Measurements from ENCODE around the gene ADCYAP1R1. TPM values are rescaled to one million over a fixed set of nuclear protein-coding genes. Genes with fewer than 3 reads are reported as not detected.

Gene ADCYAP1R1
- total RNA-seq, 4 donors from 2014 or later: under 0.01 to 2.7 (median 1.0) TPM

GRCh38 chr7:31108097-31108657 is 56.1 kb downstream of the ADCYAP1R1 start:
- no peak for TF ChIP-seq POLR2A (IDR thresholded peaks at IDR 0.05)
- no peak for TF ChIP-seq EP300 (IDR thresholded peaks at IDR 0.05)
- no peak for TF ChIP-seq CTCF (IDR thresholded peaks at IDR 0.05)
- no peak for DNase-seq (ENCODE audit: low spot score in 2 of 2)
- Histone ChIP-seq H3K27ac (no peak overlapping the region), H3K9me3 (peaks cover 0 to 4% (median 0%) of the 10 kb centered on the region in 4 donors), H3K4me1 (no peaks in the 10 kb centered on the region), H3K36me3 (no peaks in the 10 kb centered on the region), H3K27me3 (no peaks in the 10 kb centered on the region), H3K4me3 (no peak overlapping the region)
- WGBS, 2 donors: 85 to 100% methylated on average over 1 of the region's 1 CpG

- WGBS, 2 donors: 77 to 90% methylated on average over 3 of the region's 3 CpGs
- no peak for TF ChIP-seq POLR2A (IDR thresholded peaks at IDR 0.05)
- no peak for TF ChIP-seq CTCF (IDR thresholded peaks at IDR 0.05)
- TF ChIP-seq EP300 (IDR thresholded peaks at IDR 0.05): no peak
- H3K27me3 ChIP-seq: no peaks in the 10 kb centered on the region
Measured at GRCh38 chr7:31109751-31110150, 57.6 kb downstream of the ADCYAP1R1 start.

GRCh38 chr7:31110331-31111108 is 58.4 kb downstream of the ADCYAP1R1 start:
- DNase-seq (ENCODE audit: low spot score in 2 of 2): no peak
- Histone ChIP-seq H3K4me3 (no peak overlapping the region), H3K36me3 (no peaks in the 10 kb centered on the region), H3K4me1 (no peaks in the 10 kb centered on the region), H3K27ac (no peak overlapping the region), H3K27me3 (no peaks in the 10 kb centered on the region), H3K9me3 (peaks cover 0 to 4% (median 0%) of the 10 kb centered on the region in 4 donors)
- 89% methylated on average over 7 of the region's 7 CpGs for WGBS, 2 donors
- TF ChIP-seq POLR2A (IDR thresholded peaks at IDR 0.05): no peak
- no peak for TF ChIP-seq EP300 (IDR thresholded peaks at IDR 0.05)
- no peak for TF ChIP-seq CTCF (IDR thresholded peaks at IDR 0.05)

More at GRCh38 chr7:31109751-31110150, 57.6 kb downstream of the ADCYAP1R1 start:
- no peaks in the 10 kb centered on the region for H3K36me3 ChIP-seq
- DNase-seq (ENCODE audit: low spot score in 2 of 2): no peak
- H3K4me3 ChIP-seq: no peak overlapping the region
- peaks cover 0 to 4% (median 0%) of the 10 kb centered on the region in 4 donors for H3K9me3 ChIP-seq
- no peak overlapping the region for H3K27ac ChIP-seq
- no peaks in the 10 kb centered on the region for H3K4me1 ChIP-seq

GRCh38 chr7:31111109-31111451 is 59.0 kb downstream of the ADCYAP1R1 start:
- Histone ChIP-seq H3K9me3 (peaks cover 0 to 4% (median 0%) of the 10 kb centered on the region in 4 donors), H3K4me1 (no peaks in the 10 kb centered on the region), H3K36me3 (no peaks in the 10 kb centered on the region), H3K27ac (no peak overlapping the region), H3K4me3 (no peak overlapping the region), H3K27me3 (no peaks in the 10 kb centered on the region)
- TF ChIP-seq EP300 (IDR thresholded peaks at IDR 0.05): no peak
- no peak for TF ChIP-seq POLR2A (IDR thresholded peaks at IDR 0.05)
- no peak for TF ChIP-seq CTCF (IDR thresholded peaks at IDR 0.05)
- no peak for DNase-seq (ENCODE audit: low spot score in 2 of 2)

GRCh38 chr7:31113660-31114059 is 61.6 kb downstream of the ADCYAP1R1 start:
- TF ChIP-seq POLR2A (IDR thresholded peaks at IDR 0.05) (no peak), EP300 (IDR thresholded peaks at IDR 0.05) (no peak), CTCF (IDR thresholded peaks at IDR 0.05) (no peak)
- H3K4me1 ChIP-seq: no peaks in the 10 kb centered on the region
- H3K4me3 ChIP-seq: no peak overlapping the region
- 33 to 46% methylated on average over 1 of the region's 1 CpG for WGBS, 2 donors
- no peak overlapping the region for H3K27ac ChIP-seq
- DNase-seq (ENCODE audit: low spot score in 2 of 2): no peak
- no peaks in the 10 kb centered on the region for H3K27me3 ChIP-seq
- no peaks in the 10 kb centered on the region for H3K36me3 ChIP-seq
- no peaks in the 10 kb centered on the region for H3K9me3 ChIP-seq

Data from tibial nerve (tissue), 4 donors.